Activated CD4-positive, CD25-positive, alpha-beta regulatory T cell treated with anti-CD3 and anti-CD28 coated beads, Interleukin-2, amount 50 U/mL, for 24 hours (primary cell): Measurements from ENCODE around the gene UCHL1.
"Not testable (repeated sequence)": the region's sequence is repeated elsewhere in the genome, so short reads cannot be mapped to it uniquely, and the experiment has no call there.

Source experiments
- ATAC-seq, 2 donors: fragments of 150-1000 bp; cut with Tn5 transposase; one replicate each; pipeline ENCODE4 v1.10.0; 2021; ENCODE audit warnings: mild to moderate bottlenecking in 1 of 2, moderate library complexity in 1 of 2

UCHL1 gene

DNA sequence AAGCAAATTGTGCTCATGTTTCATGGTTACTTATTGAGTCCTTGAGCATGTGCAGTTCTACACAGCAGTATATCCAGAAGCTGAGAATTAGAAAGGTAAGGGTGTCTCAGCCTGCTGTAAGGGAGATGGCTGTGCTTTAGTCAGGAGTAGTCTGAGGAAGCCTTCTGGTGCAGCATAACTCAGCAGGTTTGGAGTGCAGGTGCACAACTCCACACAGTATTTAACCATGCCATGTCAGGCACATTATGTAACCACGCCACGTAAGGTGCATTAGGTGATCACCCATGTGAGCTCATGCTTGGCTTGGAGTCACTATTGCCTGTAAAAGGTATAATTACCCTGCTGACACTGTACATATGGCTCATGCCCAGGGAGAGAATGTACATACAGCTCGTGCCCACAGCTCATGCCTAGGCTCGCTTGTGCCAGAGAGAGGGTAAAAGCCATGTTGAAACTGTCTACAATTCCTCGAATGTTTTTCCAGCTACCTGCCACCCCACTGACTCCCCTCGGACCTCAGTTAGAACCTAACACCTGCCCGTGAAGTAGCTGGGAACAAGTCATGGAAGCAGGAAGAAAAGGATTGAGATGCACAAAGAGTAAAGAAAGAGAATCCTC, 37.8 kb downstream of the UCHL1 start:
- ATAC-seq, result no peak

- no peak for ATAC-seq
These were observed 40.3 kb downstream of the UCHL1 start for GRCh38 chr4:41296995-41297394.

GRCh38 chr4:41297832-41298231, 41.1 kb downstream of the UCHL1 start:
- no peak for ATAC-seq

DNA sequence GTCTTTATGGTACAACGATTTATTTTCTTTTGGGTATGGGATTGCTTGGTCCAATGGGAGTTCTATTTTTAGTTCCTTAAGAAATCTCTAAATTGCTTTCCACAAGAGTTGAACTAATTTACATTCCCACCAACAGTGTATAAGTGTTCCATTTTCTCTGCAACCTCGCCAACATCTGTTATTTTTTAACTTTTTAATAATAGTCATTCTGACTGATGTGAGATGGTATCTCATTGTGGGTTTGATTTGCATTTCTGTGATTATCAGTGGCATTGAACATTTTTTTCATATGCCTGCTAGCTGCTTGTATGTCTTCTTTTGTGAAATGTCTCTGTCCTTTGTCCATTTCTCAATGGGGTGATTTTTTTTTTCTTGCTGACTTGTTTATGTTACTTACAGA, 42.8 kb downstream of the UCHL1 start:
- no peak for ATAC-seq

DNA sequence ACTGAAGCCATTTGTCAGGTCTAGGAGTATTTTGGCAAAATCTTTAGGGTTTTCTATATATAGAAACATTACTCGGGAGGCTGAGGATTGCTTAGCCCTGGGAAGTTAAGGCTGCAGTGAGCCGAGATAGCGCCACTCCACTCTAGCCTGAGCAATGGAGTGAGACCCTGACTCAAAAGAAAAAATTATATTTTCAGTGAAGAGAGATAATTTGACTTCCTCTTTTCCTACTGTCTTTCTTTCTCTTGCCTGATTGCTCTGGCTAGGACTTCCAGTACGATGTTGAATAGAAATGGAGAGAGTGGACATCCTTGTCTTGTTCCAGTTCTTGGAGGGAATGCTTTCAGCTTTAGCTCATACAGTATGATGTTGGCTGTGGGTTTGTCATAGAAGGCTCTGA, 44.4 kb downstream of the UCHL1 start:
- no peak for ATAC-seq

GRCh38 chr4:41303372-41304118, 46.8 kb downstream of the UCHL1 start:
- no peak for ATAC-seq

DNA sequence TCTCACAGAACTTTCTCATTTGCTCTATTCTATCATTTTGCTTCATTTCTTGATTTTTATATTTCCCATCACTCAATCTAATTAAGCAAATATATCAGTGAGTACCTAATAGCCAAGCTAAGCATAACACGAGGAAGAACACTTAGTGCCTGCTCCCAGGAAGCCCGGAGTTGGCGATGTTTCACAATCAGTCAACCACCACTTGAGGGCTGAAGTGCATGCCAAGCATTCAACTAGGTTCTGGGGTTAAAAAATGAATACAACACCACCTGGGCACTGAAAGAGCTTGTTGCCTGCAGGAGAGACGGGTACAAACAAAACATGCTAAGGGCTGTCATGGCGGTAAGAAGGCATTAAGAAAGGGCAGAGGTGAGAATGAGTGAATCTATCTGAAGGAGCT, 47.5 kb downstream of the UCHL1 start:
- ATAC-seq, result no peak

DNA sequence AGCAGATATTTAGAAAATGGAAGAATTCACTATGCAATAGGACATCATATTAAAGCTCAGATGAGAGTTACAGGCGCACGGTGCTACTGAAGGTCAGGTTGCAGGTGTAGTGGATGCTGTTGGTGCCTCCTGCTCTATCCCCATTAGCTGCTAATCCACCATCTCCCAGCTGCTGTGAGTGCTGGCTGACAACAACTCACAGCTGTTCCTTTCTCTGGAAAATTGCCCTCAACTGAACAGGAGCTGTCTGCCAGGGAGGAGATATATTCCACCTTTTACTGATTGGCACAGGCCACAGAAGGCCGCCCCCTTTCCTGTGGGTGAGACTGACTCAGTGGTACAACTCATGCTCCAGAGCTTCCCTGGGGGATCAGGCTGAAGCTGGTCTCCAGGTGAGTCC, 48.7 kb downstream of the UCHL1 start:
- no peak for ATAC-seq

GRCh38 chr4:41307638-41308037, 50.9 kb downstream of the UCHL1 start:
- ATAC-seq, result no peak

- no peak for ATAC-seq
These were observed 51.7 kb downstream of the UCHL1 start for GRCh38 chr4:41308398-41308797.

- ATAC-seq, result not testable (repeated sequence)
These were observed 58.7 kb downstream of the UCHL1 start for GRCh38 chr4:41315426-41315825.

- ATAC-seq, result no peak
These were observed 59.1 kb downstream of the UCHL1 start for GRCh38 chr4:41315862-41316261.
